Sigmoid colon (tissue), 3 donors: ENCODE measurements around the gene ENTPD2.

Experiments
- POLR2A ChIP-seq, 2 donors: fragments of 450-650 bp; IDR thresholded peaks; one replicate each; pipeline ENCODE4 v1.6.1; 2016; ENCODE audit warnings: antibody characterized with exemption in 2 of 2, mild to moderate bottlenecking in 2 of 2, moderate library complexity in 2 of 2
- TF ChIP-seq, protein P1 (sequence below), 4 experiments: fragments of 450-650 bp in 3 of 4; fragments of 200-600 bp in 1 of 4; IDR thresholded peaks; one replicate each; pipeline ENCODE4 v1.5.1; 2016 to 2019; ENCODE audit warnings: antibody characterized with exemption in 4 of 4, mild to moderate bottlenecking in 3 of 4, moderate library complexity in 2 of 4

DNA sequence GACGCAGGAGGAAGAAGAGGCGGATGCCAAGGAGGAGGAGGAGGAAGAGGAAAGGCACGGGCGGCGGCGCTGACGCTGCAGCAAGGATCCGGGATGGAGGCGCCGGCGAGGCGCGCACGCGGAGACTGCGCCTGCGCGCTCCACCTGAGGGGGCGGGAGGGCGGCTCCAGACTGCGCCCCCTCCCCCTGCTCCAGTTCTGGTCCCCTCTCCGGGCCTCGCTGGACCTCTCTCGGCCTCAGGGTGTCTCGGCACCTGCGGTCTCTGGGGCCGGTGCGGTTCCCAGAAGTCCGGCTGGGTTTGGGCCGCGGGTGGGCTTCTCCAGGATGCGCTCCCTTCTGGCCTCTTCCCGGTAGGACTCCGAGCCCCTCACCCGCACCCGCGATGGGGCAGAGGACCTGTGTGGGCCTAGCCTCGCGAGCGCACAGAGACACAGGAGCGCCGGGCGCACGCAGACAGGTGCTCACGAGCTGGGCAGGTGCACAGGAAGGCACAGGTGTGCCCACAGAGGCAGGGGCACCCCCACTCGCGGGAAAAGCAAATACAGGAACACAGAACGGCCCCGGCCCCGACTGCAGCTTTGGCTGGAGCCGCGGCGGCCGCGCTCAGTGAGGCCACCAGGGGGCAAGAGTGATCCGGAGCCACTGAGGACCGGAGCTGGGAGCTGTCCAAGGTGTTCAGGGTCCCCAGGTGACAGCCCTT lies 7.6 kb downstream of the ENTPD2 start, which contains the start of gene NPDC1:
- TF ChIP-seq, protein P1, sequence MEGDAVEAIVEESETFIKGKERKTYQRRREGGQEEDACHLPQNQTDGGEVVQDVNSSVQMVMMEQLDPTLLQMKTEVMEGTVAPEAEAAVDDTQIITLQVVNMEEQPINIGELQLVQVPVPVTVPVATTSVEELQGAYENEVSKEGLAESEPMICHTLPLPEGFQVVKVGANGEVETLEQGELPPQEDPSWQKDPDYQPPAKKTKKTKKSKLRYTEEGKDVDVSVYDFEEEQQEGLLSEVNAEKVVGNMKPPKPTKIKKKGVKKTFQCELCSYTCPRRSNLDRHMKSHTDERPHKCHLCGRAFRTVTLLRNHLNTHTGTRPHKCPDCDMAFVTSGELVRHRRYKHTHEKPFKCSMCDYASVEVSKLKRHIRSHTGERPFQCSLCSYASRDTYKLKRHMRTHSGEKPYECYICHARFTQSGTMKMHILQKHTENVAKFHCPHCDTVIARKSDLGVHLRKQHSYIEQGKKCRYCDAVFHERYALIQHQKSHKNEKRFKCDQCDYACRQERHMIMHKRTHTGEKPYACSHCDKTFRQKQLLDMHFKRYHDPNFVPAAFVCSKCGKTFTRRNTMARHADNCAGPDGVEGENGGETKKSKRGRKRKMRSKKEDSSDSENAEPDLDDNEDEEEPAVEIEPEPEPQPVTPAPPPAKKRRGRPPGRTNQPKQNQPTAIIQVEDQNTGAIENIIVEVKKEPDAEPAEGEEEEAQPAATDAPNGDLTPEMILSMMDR (IDR thresholded peaks at IDR 0.05): peak; percentile 78 to 84 (median 81)
- no peak for TF ChIP-seq POLR2A (IDR thresholded peaks at IDR 0.05)
